Germinal center (tissue), 1 donor: ENCODE results near the gene NR4A1.

Experiments
- DNase-seq: peaks from one replicate; pipeline ENCODE4 v3.0.0; 2012; ENCODE audit warnings: mixed read lengths, low spot score

Gene NR4A1

GRCh38 chr12:52018433-52019112 is 32.7 kb upstream of the NR4A1 start:
- DNase-seq = no peak

- no peak for DNase-seq
Measured at GRCh38 chr12:52019113-52019770, 32.0 kb upstream of the NR4A1 start.

- peak; percentile 76 for DNase-seq
Measured at GRCh38 chr12:52020539-52021336, 30.5 kb upstream of the NR4A1 start.

- no peak for DNase-seq
Measured at GRCh38 chr12:52022841-52023181, 28.4 kb upstream of the NR4A1 start.

- peak; percentile 91 for DNase-seq
Measured at GRCh38 chr12:52023182-52023975, 27.9 kb upstream of the NR4A1 start.

- DNase-seq = no peak
Measured at GRCh38 chr12:52023976-52024688, 27.1 kb upstream of the NR4A1 start.

GRCh38 chr12:52024845-52025230 is 26.4 kb upstream of the NR4A1 start:
- DNase-seq = no peak

GRCh38 chr12:52026263-52026662 is 25.0 kb upstream of the NR4A1 start:
- no peak for DNase-seq

- DNase-seq = no peak
Measured at GRCh38 chr12:52027085-52027843, 24.0 kb upstream of the NR4A1 start.

- no peak for DNase-seq
Measured at GRCh38 chr12:52029685-52030084, 21.6 kb upstream of the NR4A1 start.

- DNase-seq = peak; percentile 30
Measured at GRCh38 chr12:52032446-52032803, 18.8 kb upstream of the NR4A1 start.

- DNase-seq = peak; percentile 96
Measured at GRCh38 chr12:52032804-52033445, 18.3 kb upstream of the NR4A1 start.

- no peak for DNase-seq
Measured at GRCh38 chr12:52033446-52034140, 17.6 kb upstream of the NR4A1 start.

GRCh38 chr12:52035190-52035589 is 16.1 kb upstream of the NR4A1 start:
- no peak for DNase-seq

- DNase-seq = no peak
Measured at GRCh38 chr12:52035926-52036325, 15.3 kb upstream of the NR4A1 start.

- DNase-seq = peak; percentile 78
Measured at GRCh38 chr12:52036587-52037171, 14.6 kb upstream of the NR4A1 start.

- DNase-seq = no peak
Measured at GRCh38 chr12:52037248-52037861, 13.9 kb upstream of the NR4A1 start.

GRCh38 chr12:52038447-52038846 is 12.8 kb upstream of the NR4A1 start:
- no peak for DNase-seq

GRCh38 chr12:52041035-52041434 is 10.2 kb upstream of the NR4A1 start:
- DNase-seq = no peak
